Measurements from ENCODE around the gene FHOD1.

Gene FHOD1

DNA sequence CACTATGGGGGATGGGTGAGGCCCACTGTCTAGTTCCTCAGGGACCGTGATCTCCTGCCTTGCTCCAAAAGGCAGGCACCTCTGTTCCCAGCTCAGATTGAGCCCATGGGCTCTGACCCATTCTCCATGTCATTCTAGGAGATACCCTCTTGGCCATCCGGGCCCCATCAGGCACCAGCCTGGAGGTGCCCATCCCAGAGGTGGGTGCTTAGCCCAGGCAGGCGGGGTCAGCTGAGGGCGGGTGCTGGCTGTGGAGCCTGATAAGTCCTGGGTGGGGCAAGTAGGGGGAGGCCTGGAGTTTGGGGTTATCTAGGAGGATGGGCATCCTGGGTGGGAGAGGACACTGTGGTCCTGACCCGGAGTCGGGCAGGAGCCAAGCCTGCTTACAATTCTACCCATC lies 53.0 kb downstream of the FHOD1 start:
- DNase-seq (ENCODE audit: low read depth, low spot score) = no peak
- TF ChIP-seq, protein P1, sequence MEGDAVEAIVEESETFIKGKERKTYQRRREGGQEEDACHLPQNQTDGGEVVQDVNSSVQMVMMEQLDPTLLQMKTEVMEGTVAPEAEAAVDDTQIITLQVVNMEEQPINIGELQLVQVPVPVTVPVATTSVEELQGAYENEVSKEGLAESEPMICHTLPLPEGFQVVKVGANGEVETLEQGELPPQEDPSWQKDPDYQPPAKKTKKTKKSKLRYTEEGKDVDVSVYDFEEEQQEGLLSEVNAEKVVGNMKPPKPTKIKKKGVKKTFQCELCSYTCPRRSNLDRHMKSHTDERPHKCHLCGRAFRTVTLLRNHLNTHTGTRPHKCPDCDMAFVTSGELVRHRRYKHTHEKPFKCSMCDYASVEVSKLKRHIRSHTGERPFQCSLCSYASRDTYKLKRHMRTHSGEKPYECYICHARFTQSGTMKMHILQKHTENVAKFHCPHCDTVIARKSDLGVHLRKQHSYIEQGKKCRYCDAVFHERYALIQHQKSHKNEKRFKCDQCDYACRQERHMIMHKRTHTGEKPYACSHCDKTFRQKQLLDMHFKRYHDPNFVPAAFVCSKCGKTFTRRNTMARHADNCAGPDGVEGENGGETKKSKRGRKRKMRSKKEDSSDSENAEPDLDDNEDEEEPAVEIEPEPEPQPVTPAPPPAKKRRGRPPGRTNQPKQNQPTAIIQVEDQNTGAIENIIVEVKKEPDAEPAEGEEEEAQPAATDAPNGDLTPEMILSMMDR (IDR thresholded peaks at IDR 0.05; ENCODE audit: low read depth, low read length) = no peak
- no peak overlapping the region for H3K4me3 ChIP-seq (ENCODE audit: low read depth, low read length)
- in situ Hi-C loops (cut with HindIII; ENCODE audit: low sequenced_read_pairs) = no loop called here

GRCh38 chr16:67193536-67193935 lies 53.7 kb downstream of the FHOD1 start:
- in situ Hi-C loops (cut with HindIII; ENCODE audit: low sequenced_read_pairs) = no loop called here

GRCh38 chr16:67192781-67193361 lies 54.4 kb downstream of the FHOD1 start:
- in situ Hi-C loops (cut with HindIII; ENCODE audit: low sequenced_read_pairs) = no loop called here
- H3K4me3 ChIP-seq (ENCODE audit: low read depth, low read length) = peak overlapping the region; percentile 89
- DNase-seq (ENCODE audit: low read depth, low spot score) = no peak
- TF ChIP-seq, protein P1 (IDR thresholded peaks at IDR 0.05; ENCODE audit: low read depth, low read length) = no peak

More at GRCh38 chr16:67193536-67193935, 53.7 kb downstream of the FHOD1 start:
- DNase-seq (ENCODE audit: low read depth, low spot score) = no peak
- TF ChIP-seq, protein P1 (IDR thresholded peaks at IDR 0.05; ENCODE audit: low read depth, low read length) = no peak
- H3K4me3 ChIP-seq (ENCODE audit: low read depth, low read length) = peak overlapping the region; percentile 89

DNA sequence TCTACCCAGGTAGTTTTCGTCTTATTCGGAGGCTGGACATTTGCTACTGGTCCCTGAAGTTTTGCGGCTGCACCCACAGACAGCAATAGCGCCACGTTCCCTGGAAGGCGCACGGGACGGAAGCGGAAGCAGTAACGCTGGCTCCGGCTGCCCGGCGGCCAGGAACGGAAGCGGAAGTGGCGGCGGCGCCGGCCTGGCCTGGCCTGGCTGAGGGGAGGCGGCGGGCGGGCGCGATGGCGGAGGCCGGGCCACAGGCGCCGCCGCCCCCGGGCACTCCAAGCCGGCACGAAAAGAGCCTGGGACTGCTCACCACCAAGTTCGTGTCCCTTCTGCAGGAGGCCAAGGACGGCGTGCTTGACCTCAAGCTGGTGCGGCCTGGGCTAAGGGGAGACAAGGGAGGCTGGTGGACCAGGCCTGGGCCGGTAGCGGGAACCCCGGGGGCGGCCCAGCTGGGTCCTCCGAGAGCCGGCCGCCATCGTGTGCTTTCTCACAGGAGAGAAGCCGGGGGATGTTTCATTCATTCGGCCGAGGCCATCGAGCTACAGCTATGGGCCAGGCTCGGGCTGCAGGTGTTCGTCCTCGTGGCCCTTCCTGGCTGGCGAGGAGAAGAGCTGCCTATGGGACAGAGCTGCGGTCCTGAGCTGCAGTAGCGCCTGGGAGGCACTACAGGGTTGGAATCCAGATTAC lies 55.1 kb downstream of the FHOD1 start, which contains the start of gene E2F4:
TSS of gene E2F4 (plus strand) at position 161 of the 687 bp plus-strand sequence. CDS start at position 234, 73 bp downstream.
- in situ Hi-C loops (cut with HindIII; ENCODE audit: low sequenced_read_pairs) = no loop called here
- TF ChIP-seq, protein P1 (IDR thresholded peaks at IDR 0.05; ENCODE audit: low read depth, low read length) = no peak
- peak within 1 kb of the TSS; percentile 89 for H3K4me3 ChIP-seq (ENCODE audit: low read depth, low read length)
- peak; percentile 90 for DNase-seq (ENCODE audit: low read depth, low spot score)

DNA sequence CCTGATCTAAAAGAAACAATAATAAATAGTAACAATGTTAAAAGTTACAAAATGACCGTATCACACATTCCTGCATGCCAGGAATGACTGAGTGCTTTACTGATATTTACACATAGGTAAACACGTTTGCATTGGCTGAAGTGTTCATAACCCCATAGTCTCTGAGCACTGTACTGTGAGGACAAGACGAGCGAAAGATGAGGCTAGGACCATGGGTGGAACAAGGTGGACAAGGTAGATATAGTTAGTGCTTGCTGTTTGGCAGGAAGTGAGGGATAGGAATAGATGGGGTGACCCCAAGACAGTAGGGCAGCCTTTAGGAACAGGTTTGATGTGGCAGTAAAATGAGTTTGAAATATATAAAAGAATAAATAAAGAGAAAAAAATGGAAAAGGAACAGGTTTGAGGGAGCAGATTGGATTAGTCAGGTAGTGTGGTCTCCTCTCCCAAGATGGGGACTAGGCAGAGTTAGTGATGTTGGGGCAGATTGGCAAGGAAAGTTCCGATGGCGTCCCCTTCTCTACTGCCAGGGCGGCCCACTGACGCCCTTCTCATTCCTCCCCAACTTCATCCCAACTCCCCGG lies 55.8 kb downstream of the FHOD1 start:
- H3K4me3 ChIP-seq (ENCODE audit: low read depth, low read length) = peak overlapping the region; percentile 36
- TF ChIP-seq, protein P1 (IDR thresholded peaks at IDR 0.05; ENCODE audit: low read depth, low read length) = no peak
- in situ Hi-C loops (cut with HindIII; ENCODE audit: low sequenced_read_pairs) = no loop called here
- no peak for DNase-seq (ENCODE audit: low read depth, low spot score)

- no peak for DNase-seq (ENCODE audit: low read depth, low spot score)
- TF ChIP-seq, protein P1 (IDR thresholded peaks at IDR 0.05; ENCODE audit: low read depth, low read length) = no peak
- in situ Hi-C loops (cut with HindIII; ENCODE audit: low sequenced_read_pairs) = no loop called here
- H3K4me3 ChIP-seq (ENCODE audit: low read depth, low read length) = no peak overlapping the region
Measured at GRCh38 chr16:67190448-67191399, 56.6 kb downstream of the FHOD1 start.
